ENCODE data around the gene FNDC10.
A peak's percentile ranks its signal among the peaks of the same experiment; 100 is the strongest.
"Not testable (repeated sequence)": the region's sequence is repeated elsewhere in the genome, so short reads cannot be mapped to it uniquely, and the experiment has no call there.

Gene FNDC10

GRCh38 chr1:1598720-1599029, 1.3 kb downstream of the FNDC10 start:
- DNase-seq: no peak

DNA sequence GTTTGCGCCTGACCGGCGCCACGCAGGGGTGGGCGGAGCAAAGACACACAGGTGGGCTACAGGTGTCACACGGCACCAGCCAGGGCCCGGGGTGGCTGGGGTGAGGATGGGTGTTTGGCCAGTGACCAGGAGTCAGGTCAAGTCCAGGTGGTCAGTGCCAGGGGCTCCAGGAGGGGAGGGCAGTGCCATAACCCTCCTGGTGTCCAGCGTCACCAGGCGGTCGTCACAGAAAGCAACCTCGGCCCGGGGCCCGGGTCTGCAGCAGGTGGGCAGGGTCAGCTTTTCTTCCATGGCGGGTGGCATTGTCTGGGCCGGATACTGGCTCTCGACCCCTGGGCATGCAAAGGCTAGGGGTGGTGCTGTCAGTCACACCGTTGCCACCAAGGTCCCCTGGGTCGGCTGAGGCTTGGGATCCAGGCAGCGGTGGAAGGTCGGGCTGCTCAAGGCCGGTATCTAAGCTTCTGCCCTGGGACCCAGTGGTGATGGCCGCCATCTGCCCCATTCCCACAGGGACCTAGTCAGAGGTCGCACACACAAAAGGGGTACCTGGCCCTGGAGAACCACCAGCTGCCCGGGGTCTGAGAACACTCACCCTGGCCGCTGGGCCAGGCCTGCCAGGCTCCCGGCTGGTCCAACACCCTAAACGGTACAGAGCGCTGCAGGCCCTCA, 1.8 kb downstream of the FNDC10 start:
- no peak for DNase-seq

DNA sequence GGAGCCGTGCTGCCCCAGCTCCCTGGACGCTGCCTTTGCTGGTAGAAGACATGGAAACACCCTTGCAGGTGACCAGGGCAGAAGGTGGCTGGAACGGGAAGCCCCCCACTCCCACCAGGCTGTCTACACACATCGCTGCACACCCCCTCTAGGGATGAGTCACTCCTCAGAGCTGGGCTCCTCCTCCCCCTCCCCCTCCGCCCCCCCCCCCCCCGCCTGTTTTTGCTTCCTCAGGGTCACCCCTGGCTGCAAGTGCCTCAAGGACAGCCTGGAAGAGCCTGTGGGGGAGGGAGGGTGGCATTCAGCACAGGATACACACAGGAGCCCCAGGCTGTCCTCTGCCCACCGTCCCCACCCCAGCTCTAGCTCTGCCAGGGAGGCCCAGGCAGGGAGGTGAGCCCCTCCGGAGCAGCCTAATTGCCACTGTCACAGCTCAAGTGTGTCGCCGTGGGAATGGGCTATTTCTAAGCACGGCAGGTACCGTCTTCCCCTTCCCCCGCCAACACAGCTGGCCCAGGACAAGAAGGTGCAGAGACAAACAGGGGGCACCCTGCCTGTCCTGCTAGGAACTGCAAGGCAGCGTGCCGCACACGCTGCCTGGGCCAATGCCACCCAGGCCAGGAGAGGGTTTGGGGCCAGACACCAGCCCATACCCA, 2.5 kb downstream of the FNDC10 start:
- no peak for DNase-seq

- DNase-seq: no peak
Measured at GRCh38 chr1:1596493-1597274, 3.3 kb downstream of the FNDC10 start.

GRCh38 chr1:1595341-1595740, 4.6 kb downstream of the FNDC10 start:
- not testable (repeated sequence) for DNase-seq

GRCh38 chr1:1594602-1595260, 5.2 kb downstream of the FNDC10 start:
- DNase-seq: no peak

GRCh38 chr1:1593834-1594601, 5.9 kb downstream of the FNDC10 start:
- DNase-seq: no peak

DNA sequence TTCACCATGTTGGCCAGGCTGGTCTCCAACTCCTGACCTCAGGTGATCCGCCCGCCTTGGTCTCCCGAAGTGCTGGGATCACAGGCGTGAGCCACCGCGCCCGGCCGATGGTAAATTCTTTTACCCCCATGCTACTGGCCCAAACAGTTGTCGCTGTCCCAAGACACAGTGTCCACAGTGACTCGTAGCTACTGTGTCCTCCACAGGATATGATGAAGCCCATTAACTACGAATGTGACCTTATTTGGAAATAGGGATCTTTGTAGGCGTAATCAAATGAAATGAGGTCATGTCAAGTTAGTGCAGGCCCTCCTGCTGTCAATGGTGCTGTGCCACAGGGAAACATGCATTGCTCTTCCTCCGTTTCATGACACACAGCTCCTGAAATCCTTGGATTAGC, 8.5 kb downstream of the FNDC10 start:
- no peak for DNase-seq

DNA sequence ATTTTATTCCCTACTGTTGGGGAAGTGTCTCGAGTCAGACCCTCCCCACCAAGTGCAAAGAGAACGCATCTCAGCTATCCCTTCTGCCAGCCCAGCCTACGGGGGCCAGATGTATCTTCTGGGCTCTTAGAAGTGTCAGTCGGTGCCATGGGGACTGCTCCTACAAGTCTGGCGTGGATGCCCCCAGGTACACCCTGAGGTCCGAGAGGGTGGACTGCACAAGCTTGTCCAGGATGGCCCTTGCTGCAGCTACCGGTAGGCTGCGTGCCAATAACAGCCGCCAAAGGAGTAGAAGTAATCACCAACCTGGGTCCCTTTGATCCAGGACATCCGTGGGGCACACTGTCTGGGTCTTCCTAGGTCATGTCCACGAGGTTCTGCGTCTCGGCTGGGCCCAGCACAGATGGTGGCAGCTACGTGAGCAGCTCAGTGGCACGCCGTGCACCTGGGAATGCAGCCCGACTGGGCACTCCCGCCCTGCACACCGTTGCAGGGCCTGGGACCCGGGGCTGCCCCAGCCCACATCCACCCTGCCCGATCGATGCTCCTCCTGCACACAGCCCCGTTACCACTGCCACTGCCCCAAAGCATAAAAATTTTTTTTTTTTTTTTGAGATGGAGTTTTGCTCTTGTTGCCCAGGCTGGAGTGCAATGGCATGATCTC, 16.5 kb downstream of the FNDC10 start:
- DNase-seq: no peak

GRCh38 chr1:1582585-1583346, 17.2 kb downstream of the FNDC10 start:
- DNase-seq: no peak

DNA sequence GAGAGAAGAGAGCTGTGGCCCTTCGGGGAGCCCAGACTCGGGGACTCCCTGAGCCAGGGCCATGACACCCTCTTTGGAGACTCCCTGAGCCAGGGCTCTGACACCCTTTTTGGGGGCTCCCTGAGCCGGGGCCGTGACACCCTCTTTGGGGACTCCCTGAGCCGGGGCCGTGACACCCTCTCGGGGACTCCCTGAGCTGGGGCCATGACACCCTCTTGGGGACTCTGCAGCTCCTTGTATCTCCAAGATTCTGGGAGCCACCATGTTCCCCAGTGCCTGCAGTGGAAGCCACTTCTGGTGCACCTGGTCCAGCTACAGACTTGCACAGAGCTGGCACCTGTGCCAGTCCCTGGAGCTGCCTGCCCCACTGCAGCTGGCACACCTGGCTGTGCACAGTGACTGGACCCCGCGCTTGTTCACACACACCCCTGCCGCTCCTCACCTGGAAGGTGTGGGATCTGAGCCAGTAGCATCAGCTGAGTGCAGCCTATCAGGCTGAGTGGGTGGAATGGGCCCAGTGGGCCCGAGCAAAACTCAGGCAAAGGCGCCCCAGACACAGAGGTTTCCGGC, 21.5 kb downstream of the FNDC10 start:
- no peak for DNase-seq

- no peak for DNase-seq
Measured at GRCh38 chr1:1577367-1578011, 22.4 kb downstream of the FNDC10 start.

GRCh38 chr1:1574721-1575537, 25.0 kb downstream of the FNDC10 start, which contains the start of gene SSU72:
SSU72 (minus strand) TSS chr1:1574863; CDS start chr1:1574557, 306 bp downstream.
- peak; percentile 93 for DNase-seq

DNA sequence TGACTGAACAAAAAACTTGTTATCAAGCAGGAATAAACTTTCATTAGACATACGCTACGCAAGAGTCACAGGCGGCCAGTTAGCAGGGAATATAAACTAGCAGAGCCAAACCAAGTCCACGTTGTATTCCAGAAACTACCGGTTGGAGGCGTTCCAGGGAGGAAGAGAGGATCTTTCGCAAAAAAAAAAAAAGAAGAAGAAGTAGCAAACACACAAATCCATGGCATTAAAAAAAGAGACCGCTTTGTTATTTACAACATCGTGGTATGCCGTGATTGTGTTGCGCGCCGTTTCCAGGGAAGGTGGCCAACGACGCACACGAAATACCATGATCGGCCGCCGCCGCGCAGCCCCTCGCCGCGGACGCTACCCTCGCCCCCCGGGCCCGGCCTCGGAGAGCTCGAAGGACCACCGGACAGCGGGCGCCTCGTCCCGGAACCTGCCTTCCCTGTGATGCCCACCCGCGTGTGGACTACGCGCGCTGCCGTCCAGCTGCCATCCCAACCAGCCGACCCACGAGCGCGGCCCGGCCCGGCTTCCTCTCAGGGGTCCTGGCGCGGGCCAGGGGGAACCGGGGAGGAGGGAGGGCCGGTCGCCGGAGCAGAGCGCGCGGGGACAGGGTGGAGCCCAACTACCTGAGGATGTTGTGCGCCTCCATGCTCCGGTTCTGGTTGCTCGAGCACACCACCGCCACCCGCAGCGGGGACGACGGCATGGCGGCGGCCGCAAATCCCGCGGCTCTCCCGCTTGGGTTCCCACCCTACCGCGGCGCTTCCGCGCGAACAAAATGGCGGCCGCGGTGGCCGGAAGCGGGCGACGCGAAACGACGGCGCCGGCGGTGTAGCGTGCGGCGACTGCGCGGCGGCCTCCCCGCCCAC, 25.9 kb downstream of the FNDC10 start:
- DNase-seq: no peak

DNA sequence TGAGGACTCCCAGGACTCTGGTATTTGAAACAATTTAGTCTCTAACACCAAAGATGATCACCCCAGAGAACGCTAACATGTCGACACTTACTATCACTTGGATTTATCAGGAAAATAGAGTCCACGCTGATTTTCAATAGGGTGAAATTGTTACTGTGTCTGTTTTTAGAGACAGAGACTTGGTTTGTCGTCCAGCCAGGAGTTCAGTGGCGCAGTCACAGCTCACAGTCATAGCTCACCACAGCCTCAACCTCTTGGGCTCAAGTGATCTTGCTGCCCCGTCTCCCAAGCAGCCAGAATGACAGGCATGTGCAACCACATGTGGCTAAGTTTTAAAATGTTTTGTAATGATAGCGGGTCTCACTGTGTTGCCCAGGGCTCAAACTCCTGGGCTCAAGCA, 30.6 kb downstream of the FNDC10 start:
- DNase-seq: no peak

GRCh38 chr1:1567891-1568291, 32.0 kb downstream of the FNDC10 start:
- DNase-seq: no peak

- DNase-seq: no peak
Measured at GRCh38 chr1:1567152-1567875, 32.6 kb downstream of the FNDC10 start.

GRCh38 chr1:1565340-1565739, 34.6 kb downstream of the FNDC10 start:
- DNase-seq: no peak
